ENCODE results near the gene FCGR1A. TPM values are rescaled to one million over a fixed set of nuclear protein-coding genes. Genes with fewer than 3 reads are reported as not detected.
A peak's percentile ranks its signal among the peaks of the same experiment; 100 is the strongest.
"Not testable (repeated sequence)": the region's sequence is repeated elsewhere in the genome, so short reads cannot be mapped to it uniquely, and the experiment has no call there.

The FCGR1A gene
- total RNA-seq, 2 donors from 2014 or later: not detected

GRCh38 chr1:149810697-149811405, 28.4 kb downstream of the FCGR1A start:
- peak overlapping the region; percentile 75 for H3K4me3 ChIP-seq (ENCODE audit: low read length)
- Mint-ChIP-seq H3K27ac (peak overlapping the region; percentile 74), H3K4me3 (peak overlapping the region; percentile 79)
- H3K27me3 ChIP-seq (ENCODE audit: control insufficient read depth, insufficient read depth, low read length, poor library complexity, severe bottlenecking); H3K9me3 Mint-ChIP-seq; H3K36me3 Mint-ChIP-seq (ENCODE audit: low read depth); H3K4me1 ChIP-seq (ENCODE audit: control insufficient read depth, insufficient read depth, low read length); H3K9ac ChIP-seq (ENCODE audit: extremely low read depth, low read length, poor library complexity, severe bottlenecking); H3K36me3 ChIP-seq (ENCODE audit: control insufficient read depth, insufficient read depth, low read length); H3K4me1 Mint-ChIP-seq; H3K27ac ChIP-seq (ENCODE audit: low read depth, low read length); H3K9me3 ChIP-seq (ENCODE audit: control insufficient read depth, low read length); H3K27me3 Mint-ChIP-seq (ENCODE audit: insufficient read depth): not testable (repeated sequence)
- WGBS, 2 experiments (ENCODE audit: insufficient coverage in 1 of 2, insufficient read length in 1 of 2): 28 to 34% methylated on average over 4 to 5 of the region's 7 CpGs
- peak; percentile 57 for DNase-seq

GRCh38 chr1:149811514-149811889, 29.0 kb downstream of the FCGR1A start:
- H3K36me3 ChIP-seq (ENCODE audit: control insufficient read depth, insufficient read depth, low read length); H3K27me3 ChIP-seq (ENCODE audit: control insufficient read depth, insufficient read depth, low read length, poor library complexity, severe bottlenecking); H3K4me1 ChIP-seq (ENCODE audit: control insufficient read depth, insufficient read depth, low read length); H3K4me1 Mint-ChIP-seq; H3K27me3 Mint-ChIP-seq (ENCODE audit: insufficient read depth); H3K27ac ChIP-seq (ENCODE audit: low read depth, low read length); H3K9me3 Mint-ChIP-seq; H3K9me3 ChIP-seq (ENCODE audit: control insufficient read depth, low read length); H3K36me3 Mint-ChIP-seq (ENCODE audit: low read depth): not testable (repeated sequence)
- Histone ChIP-seq H3K4me3 (ENCODE audit: low read length) (peak overlapping the region; percentile 75), H3K9ac (ENCODE audit: extremely low read depth, low read length, poor library complexity, severe bottlenecking) (peak overlapping the region; percentile 44)
- Mint-ChIP-seq H3K27ac (peak overlapping the region; percentile 87), H3K4me3 (peak overlapping the region; percentile 79)
- DNase-seq: peak; percentile 45
- 2% methylated on average over 10 of the region's 14 CpGs; no CpG with 5 or more reads in 1 of the 2 experiments for WGBS, 2 experiments (ENCODE audit: insufficient coverage in 1 of 2, insufficient read length in 1 of 2)

GRCh38 chr1:149811890-149812829, 29.7 kb downstream of the FCGR1A start:
- H3K9ac ChIP-seq (ENCODE audit: extremely low read depth, low read length, poor library complexity, severe bottlenecking): peak overlapping the region; percentile 44
- H3K4me1 Mint-ChIP-seq; H3K27me3 ChIP-seq (ENCODE audit: control insufficient read depth, insufficient read depth, low read length, poor library complexity, severe bottlenecking); H3K36me3 ChIP-seq (ENCODE audit: control insufficient read depth, insufficient read depth, low read length); H3K4me1 ChIP-seq (ENCODE audit: control insufficient read depth, insufficient read depth, low read length); H3K27me3 Mint-ChIP-seq (ENCODE audit: insufficient read depth); H3K36me3 Mint-ChIP-seq (ENCODE audit: low read depth); H3K9me3 ChIP-seq (ENCODE audit: control insufficient read depth, low read length); H3K9me3 Mint-ChIP-seq: not testable (repeated sequence)
- peak overlapping the region; percentile 75 for H3K4me3 ChIP-seq (ENCODE audit: low read length)
- H3K27ac ChIP-seq (ENCODE audit: low read depth, low read length): peak overlapping the region; percentile 85
- peak overlapping the region; percentile 79 for H3K4me3 Mint-ChIP-seq
- peak; percentile 89 for DNase-seq
- H3K27ac Mint-ChIP-seq: peak overlapping the region; percentile 99
- WGBS, 2 experiments (ENCODE audit: insufficient coverage in 1 of 2, insufficient read length in 1 of 2): 0% methylated on average over 17 to 30 of the region's 55 CpGs

- H3K4me3 ChIP-seq (ENCODE audit: low read length): peak overlapping the region; percentile 75
- not testable (repeated sequence) for H3K27me3 Mint-ChIP-seq (ENCODE audit: insufficient read depth); H3K36me3 ChIP-seq (ENCODE audit: control insufficient read depth, insufficient read depth, low read length); H3K9me3 ChIP-seq (ENCODE audit: control insufficient read depth, low read length); H3K27ac ChIP-seq (ENCODE audit: low read depth, low read length); H3K4me1 Mint-ChIP-seq; H3K36me3 Mint-ChIP-seq (ENCODE audit: low read depth); H3K9me3 Mint-ChIP-seq; H3K4me1 ChIP-seq (ENCODE audit: control insufficient read depth, insufficient read depth, low read length); H3K27me3 ChIP-seq (ENCODE audit: control insufficient read depth, insufficient read depth, low read length, poor library complexity, severe bottlenecking); H3K9ac ChIP-seq (ENCODE audit: extremely low read depth, low read length, poor library complexity, severe bottlenecking)
- peak overlapping the region; percentile 89 for H3K27ac Mint-ChIP-seq
- peak; percentile 78 for DNase-seq
- 0% methylated on average over 27 of the region's 62 CpGs; no CpG with 5 or more reads in 1 of the 2 experiments for WGBS, 2 experiments (ENCODE audit: insufficient coverage in 1 of 2, insufficient read length in 1 of 2)
- H3K4me3 Mint-ChIP-seq: peak overlapping the region; percentile 79
These were observed 30.7 kb downstream of the FCGR1A start for GRCh38 chr1:149812893-149813801.

- WGBS, 2 experiments (ENCODE audit: insufficient coverage in 1 of 2, insufficient read length in 1 of 2): 100% methylated on average over 2 of the region's 5 CpGs; no CpG with 5 or more reads in 1 of the 2 experiments
- not testable (repeated sequence) for H3K36me3 Mint-ChIP-seq (ENCODE audit: low read depth)
These were observed 37.9 kb downstream of the FCGR1A start for GRCh38 chr1:149820387-149820786.

GRCh38 chr1:149826555-149826954, 44.1 kb downstream of the FCGR1A start:
- not testable (repeated sequence) for H3K36me3 Mint-ChIP-seq (ENCODE audit: low read depth); H3K9me3 ChIP-seq (ENCODE audit: control insufficient read depth, low read length); DNase-seq; H3K9ac ChIP-seq (ENCODE audit: extremely low read depth, low read length, poor library complexity, severe bottlenecking); H3K4me1 Mint-ChIP-seq; H3K4me3 ChIP-seq (ENCODE audit: low read length); H3K27me3 ChIP-seq (ENCODE audit: control insufficient read depth, insufficient read depth, low read length, poor library complexity, severe bottlenecking); H3K27me3 Mint-ChIP-seq (ENCODE audit: insufficient read depth); H3K4me1 ChIP-seq (ENCODE audit: control insufficient read depth, insufficient read depth, low read length); H3K27ac Mint-ChIP-seq; H3K36me3 ChIP-seq (ENCODE audit: control insufficient read depth, insufficient read depth, low read length); H3K27ac ChIP-seq (ENCODE audit: low read depth, low read length); H3K4me3 Mint-ChIP-seq; H3K9me3 Mint-ChIP-seq
- WGBS, 2 experiments (ENCODE audit: insufficient coverage in 1 of 2, insufficient read length in 1 of 2): no CpG with 5 or more reads among the region's 2 CpGs

More at GRCh38 chr1:149820387-149820786, 37.9 kb downstream of the FCGR1A start:
- not testable (repeated sequence) for H3K4me1 ChIP-seq (ENCODE audit: control insufficient read depth, insufficient read depth, low read length); H3K9ac ChIP-seq (ENCODE audit: extremely low read depth, low read length, poor library complexity, severe bottlenecking); H3K4me3 Mint-ChIP-seq; H3K27me3 Mint-ChIP-seq (ENCODE audit: insufficient read depth); H3K9me3 ChIP-seq (ENCODE audit: control insufficient read depth, low read length); H3K27ac ChIP-seq (ENCODE audit: low read depth, low read length); H3K9me3 Mint-ChIP-seq; H3K4me3 ChIP-seq (ENCODE audit: low read length); H3K4me1 Mint-ChIP-seq; H3K36me3 ChIP-seq (ENCODE audit: control insufficient read depth, insufficient read depth, low read length); H3K27ac Mint-ChIP-seq; H3K27me3 ChIP-seq (ENCODE audit: control insufficient read depth, insufficient read depth, low read length, poor library complexity, severe bottlenecking); DNase-seq
